Subcutaneous adipose tissue (tissue), 4 donors: ENCODE measurements around the gene ERO1B. TPM values are rescaled to one million over a fixed set of nuclear protein-coding genes. Genes with fewer than 3 reads are reported as not detected.

Experiments used
- CTCF ChIP-seq: fragments of 450-650 bp; IDR thresholded peaks from one replicate; pipeline ENCODE4 v1.5.1; 2016; ENCODE audit warnings: low read depth, mild to moderate bottlenecking, control low read depth, antibody characterized with exemption, moderate library complexity
- total RNA-seq, 4 donors: library from RNA; depleted of rRNA; stranded (reverse); fragments of >200 nt; gene quantifications; one replicate each; pipeline ENCODE4 v1.1.0, GENCODE V29; 2016

ERO1B gene
- total RNA-seq, 4 donors from 2014 or later = 10.9 to 17.1 (median 12.9) TPM

- no peak for TF ChIP-seq CTCF
Observed at GRCh38 chr1:236307435-236307834, 25.7 kb upstream of the ERO1B start.

DNA sequence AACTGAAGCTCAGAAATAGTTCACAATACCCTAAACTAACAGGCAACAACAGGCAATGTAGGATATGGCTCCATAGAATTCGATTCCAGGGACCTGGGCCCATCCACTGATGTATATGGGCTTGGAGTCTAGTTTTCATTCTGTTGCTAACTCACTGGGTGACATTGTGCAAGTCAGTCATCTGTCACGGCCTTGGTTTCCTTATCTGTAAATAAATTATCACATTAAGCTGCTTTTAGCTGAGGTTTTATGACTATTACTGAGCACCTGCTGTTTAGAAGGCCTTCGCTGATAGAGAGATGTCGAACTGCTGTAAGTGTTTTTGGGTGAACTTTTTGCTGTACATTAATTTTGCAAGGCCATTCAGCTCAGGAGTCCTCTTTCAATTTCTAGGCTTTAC lies 22.9 kb upstream of the ERO1B start:
- no peak for TF ChIP-seq CTCF

DNA sequence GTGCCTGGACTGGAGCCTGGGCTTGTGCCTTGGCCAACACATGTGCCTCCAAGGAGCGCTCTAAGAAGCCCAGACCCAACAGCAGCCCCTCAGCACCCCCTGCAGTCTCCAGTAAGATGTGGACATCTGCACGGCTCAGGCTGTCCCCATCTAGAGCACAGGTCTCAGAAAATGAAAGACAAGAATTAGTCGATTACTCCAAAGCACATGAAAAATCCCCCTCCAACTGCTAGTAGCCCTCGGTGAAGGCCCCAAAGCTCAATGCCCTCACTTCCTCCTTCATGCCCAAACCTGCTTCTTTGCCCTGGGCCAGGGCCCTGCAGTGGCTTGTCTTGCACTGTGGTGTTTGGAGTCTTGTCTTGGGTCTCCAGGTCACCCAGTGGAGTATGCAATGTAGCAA lies 21.9 kb upstream of the ERO1B start:
- no peak for TF ChIP-seq CTCF

DNA sequence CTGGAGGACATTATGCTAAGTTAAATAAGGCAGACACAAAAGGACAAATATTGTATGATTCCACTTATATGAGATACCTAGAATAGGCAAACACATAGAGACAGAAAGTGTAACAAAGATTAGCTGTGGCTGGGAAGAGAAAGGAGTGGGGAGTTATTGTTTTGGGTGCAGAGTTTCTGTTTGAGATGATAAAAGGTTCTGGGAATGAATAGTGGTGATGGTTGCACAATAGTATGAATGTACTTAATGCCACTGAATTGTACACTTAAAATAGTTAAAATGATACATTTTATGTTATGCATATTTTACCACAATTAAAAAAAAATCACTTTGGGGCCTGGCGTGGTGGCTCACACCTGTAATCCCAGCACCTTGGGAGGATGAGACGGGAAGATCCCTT lies 21.2 kb upstream of the ERO1B start:
- no peak for TF ChIP-seq CTCF

- no peak for TF ChIP-seq CTCF
Observed at GRCh38 chr1:236301958-236302335, 20.2 kb upstream of the ERO1B start.

- no peak for TF ChIP-seq CTCF
Observed at GRCh38 chr1:236301080-236301957, 19.6 kb upstream of the ERO1B start.

GRCh38 chr1:236297161-236297560 lies 15.4 kb upstream of the ERO1B start:
- no peak for TF ChIP-seq CTCF
